Osteocyte (in vitro differentiated cells): ENCODE results near the gene CXCL1. TPM values are rescaled to one million over a fixed set of nuclear protein-coding genes. Genes with fewer than 3 reads are reported as not detected.

Experiments used
- DNase-seq: peaks from one replicate; pipeline ENCODE4 v3.0.0; 2021; ENCODE audit warnings: mixed read lengths; ENCODE audit not compliant: unreplicated experiment; ENCODE audit errors: extremely low spot score
- H3K27ac Mint-ChIP-seq: one replicate; pipeline ENCODE4 v1.8.0; 2021; ENCODE audit warnings: mild to moderate bottlenecking, mixed read lengths; ENCODE audit not compliant: unreplicated experiment
- H3K27me3 Mint-ChIP-seq: one replicate; pipeline ENCODE4 v1.8.0; 2021; ENCODE audit warnings: mixed read lengths; ENCODE audit not compliant: unreplicated experiment
- H3K36me3 Mint-ChIP-seq: one replicate; pipeline ENCODE4 v1.8.0; 2021; ENCODE audit warnings: mixed read lengths; ENCODE audit not compliant: unreplicated experiment
- H3K4me1 Mint-ChIP-seq: one replicate; pipeline ENCODE4 v1.8.0; 2021; ENCODE audit warnings: mixed read lengths; ENCODE audit not compliant: unreplicated experiment
- H3K4me3 Mint-ChIP-seq: one replicate; pipeline ENCODE4 v1.8.0; 2021; ENCODE audit warnings: mild to moderate bottlenecking, moderate library complexity, mixed read lengths; ENCODE audit not compliant: unreplicated experiment
- H3K9me3 Mint-ChIP-seq: one replicate; pipeline ENCODE4 v1.8.0; 2021; ENCODE audit warnings: mixed read lengths; ENCODE audit not compliant: unreplicated experiment
- long read RNA-seq: library from polyadenylated mRNA; unstranded; transcript quantifications from one replicate; pipeline ENCODE4 v2.0.0, GENCODE V29; 2021
- total RNA-seq: library from RNA; stranded (reverse); gene quantifications from 2 replicates; pipeline ENCODE4 v1.2.1, GENCODE V29; 2021
- TF ChIP-seq, protein P1 (sequence below): fragments of 200-600 bp; sonication (generic); IDR thresholded peaks from 2 replicates; pipeline ENCODE4 v1.5.0; 2021; ENCODE audit warnings: antibody characterized with exemption, mild to moderate bottlenecking, moderate library complexity

CXCL1 gene
- 118 and 132 TPM in 2 replicates for total RNA-seq
- long read RNA-seq, transcript CXCL1-201 (4 exons, 1,097 nt), result major isoform, 155 of 180 reads
- long read RNA-seq, partial matches to known transcripts, result 6 of 180 reads
- long read RNA-seq, other reads (novel, unspliced or antisense), result 18 of 180 reads

DNA sequence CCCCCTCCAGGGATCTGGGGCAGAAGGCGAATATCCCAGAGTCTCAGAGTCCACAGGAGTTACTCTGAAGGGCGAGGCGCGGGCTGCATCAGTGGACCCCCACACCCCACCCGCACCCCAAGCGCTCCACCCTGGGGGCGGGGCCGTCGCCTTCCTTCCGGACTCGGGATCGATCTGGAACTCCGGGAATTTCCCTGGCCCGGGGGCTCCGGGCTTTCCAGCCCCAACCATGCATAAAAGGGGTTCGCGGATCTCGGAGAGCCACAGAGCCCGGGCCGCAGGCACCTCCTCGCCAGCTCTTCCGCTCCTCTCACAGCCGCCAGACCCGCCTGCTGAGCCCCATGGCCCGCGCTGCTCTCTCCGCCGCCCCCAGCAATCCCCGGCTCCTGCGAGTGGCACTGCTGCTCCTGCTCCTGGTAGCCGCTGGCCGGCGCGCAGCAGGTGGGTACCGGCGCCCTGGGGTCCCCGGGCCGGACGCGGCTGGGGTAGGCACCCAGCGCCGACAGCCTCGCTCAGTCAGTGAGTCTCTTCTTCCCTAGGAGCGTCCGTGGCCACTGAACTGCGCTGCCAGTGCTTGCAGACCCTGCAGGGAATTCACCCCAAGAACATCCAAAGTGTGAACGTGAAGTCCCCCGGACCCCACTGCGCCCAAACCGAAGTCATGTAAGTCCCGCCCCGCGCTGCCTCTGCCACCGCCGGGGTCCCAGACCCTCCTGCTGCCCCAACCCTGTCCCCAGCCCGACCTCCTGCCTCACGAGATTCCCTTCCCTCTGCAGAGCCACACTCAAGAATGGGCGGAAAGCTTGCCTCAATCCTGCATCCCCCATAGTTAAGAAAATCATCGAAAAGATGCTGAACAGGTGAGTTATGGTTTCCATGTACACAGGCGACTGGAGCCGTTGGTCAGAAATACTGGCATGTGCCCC, at the start of gene CXCL1:
Gene CXCL1, plus strand, starts transcription at position 264 of the 926 bp plus-strand sequence. Its CDS starts 78 bp downstream, at position 342.
- Mint-ChIP-seq H3K4me1 (peaks cover 70% of the 10 kb centered on the region), H3K9me3 (peaks cover 4% of the 10 kb centered on the region), H3K27ac (peak within 1 kb of the TSS; percentile 91), H3K36me3 (peaks cover 11% of the 10 kb centered on the region), H3K4me3 (peak within 1 kb of the TSS; percentile 89), H3K27me3 (no peaks in the 10 kb centered on the region)
- TF ChIP-seq, protein P1, sequence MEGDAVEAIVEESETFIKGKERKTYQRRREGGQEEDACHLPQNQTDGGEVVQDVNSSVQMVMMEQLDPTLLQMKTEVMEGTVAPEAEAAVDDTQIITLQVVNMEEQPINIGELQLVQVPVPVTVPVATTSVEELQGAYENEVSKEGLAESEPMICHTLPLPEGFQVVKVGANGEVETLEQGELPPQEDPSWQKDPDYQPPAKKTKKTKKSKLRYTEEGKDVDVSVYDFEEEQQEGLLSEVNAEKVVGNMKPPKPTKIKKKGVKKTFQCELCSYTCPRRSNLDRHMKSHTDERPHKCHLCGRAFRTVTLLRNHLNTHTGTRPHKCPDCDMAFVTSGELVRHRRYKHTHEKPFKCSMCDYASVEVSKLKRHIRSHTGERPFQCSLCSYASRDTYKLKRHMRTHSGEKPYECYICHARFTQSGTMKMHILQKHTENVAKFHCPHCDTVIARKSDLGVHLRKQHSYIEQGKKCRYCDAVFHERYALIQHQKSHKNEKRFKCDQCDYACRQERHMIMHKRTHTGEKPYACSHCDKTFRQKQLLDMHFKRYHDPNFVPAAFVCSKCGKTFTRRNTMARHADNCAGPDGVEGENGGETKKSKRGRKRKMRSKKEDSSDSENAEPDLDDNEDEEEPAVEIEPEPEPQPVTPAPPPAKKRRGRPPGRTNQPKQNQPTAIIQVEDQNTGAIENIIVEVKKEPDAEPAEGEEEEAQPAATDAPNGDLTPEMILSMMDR, result no peak
- DNase-seq, result peak; percentile 89

DNA sequence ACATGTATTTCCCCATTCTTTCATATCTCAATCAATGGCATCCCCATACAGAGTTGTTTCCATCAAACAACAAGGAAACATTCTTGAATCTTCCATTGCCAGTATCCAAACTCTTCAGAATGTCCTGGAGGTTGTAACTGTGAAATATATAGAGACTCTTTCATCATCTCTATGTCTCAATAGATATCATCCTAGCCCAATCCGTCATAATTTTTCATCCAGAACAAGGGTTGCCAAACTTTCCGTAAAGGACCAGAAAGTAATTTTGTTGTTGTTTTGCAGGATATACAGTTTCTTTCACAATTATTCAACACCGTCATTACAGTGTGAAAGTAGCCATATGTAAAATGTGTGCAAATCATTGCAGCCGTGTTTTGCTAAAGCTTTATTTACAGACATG, 47.9 kb upstream of the CXCL1 start:
- H3K9me3 Mint-ChIP-seq, result peaks cover 12% of the 10 kb centered on the region
- H3K4me1 Mint-ChIP-seq, result peaks cover 29% of the 10 kb centered on the region
- H3K27ac Mint-ChIP-seq, result no peak overlapping the region
- peaks cover 2% of the 10 kb centered on the region for H3K36me3 Mint-ChIP-seq
- no peak overlapping the region for H3K4me3 Mint-ChIP-seq
- no peak for DNase-seq
- no peaks in the 10 kb centered on the region for H3K27me3 Mint-ChIP-seq
- TF ChIP-seq, protein P1, result no peak

DNA sequence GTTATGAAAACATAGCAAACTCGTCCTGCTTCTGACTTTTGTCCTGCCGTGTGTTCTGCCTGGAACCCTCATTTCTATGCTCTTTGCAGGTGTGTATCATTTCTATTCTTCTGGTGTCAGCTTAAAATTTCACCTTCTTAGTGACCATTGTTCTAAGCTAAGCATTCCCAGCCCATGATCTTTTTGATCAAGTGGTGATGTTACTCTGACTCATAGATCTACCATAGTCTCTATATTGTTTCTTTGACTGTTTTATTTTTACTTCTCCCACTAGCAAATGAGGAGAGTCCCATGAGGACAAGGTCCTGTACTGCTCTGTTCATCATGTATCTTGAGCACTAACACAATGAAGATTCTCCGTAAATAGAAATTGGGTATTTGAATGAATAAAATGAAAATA, 46.8 kb upstream of the CXCL1 start:
- Mint-ChIP-seq H3K27me3 (no peaks in the 10 kb centered on the region), H3K36me3 (peaks cover 9% of the 10 kb centered on the region), H3K27ac (no peak overlapping the region), H3K4me3 (no peak overlapping the region), H3K4me1 (peaks cover 19% of the 10 kb centered on the region), H3K9me3 (peaks cover 20% of the 10 kb centered on the region)
- DNase-seq, result no peak
- TF ChIP-seq, protein P1, result no peak

DNA sequence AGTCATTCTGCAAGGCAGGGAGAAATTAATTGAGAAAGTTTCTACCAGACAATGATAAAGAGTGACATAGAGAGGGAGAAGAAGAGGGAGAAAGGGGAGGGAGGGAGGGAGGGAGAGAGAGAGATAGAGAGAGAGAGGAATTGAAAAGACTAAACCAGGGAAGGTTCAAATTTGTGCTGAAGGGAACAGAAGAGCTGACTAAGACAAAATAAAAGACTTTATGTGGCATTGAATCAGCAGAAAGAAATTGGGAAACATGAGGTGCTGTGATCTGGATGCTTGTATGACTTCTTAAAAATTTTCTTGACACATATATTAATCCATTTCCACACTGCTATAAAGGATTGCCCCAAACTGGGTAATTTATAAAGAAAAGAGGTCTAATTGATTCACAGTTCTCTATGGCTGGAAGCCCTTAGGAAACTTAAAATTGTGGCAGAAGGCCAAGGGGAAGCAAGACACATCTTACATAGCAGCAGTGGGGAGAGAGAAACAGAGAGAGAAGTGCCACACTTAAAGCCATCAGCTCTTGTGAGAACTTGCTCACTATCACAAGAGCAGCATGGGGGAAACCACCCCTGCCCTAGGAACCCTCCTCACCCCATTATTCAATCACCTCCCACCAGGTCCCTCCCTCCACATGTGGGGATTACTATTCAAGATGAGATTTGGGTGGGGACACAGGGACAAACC, 46.2 kb upstream of the CXCL1 start:
- Mint-ChIP-seq H3K9me3 (peaks cover 21% of the 10 kb centered on the region), H3K27ac (no peak overlapping the region), H3K36me3 (peaks cover 13% of the 10 kb centered on the region), H3K4me3 (no peak overlapping the region), H3K4me1 (peaks cover 13% of the 10 kb centered on the region), H3K27me3 (no peaks in the 10 kb centered on the region)
- TF ChIP-seq, protein P1, result no peak
- no peak for DNase-seq

DNA sequence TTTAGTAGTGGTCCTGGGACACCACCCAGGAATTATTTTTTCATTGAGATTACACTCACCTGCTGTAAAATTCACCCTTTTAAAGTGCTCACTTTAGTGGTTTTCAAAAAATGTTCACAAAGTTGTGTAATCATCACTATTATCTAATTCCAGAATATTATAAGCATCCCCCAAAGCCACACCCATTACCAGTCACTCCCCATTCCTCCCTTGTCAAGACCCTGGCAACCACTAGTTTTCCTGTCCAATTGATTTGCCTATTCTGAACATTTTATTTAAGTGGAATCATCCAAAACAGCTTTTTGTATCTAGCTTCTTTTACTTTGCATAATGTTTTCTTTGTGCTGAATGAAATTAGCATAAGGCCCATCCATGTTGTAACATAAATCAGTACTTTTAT, 45.4 kb upstream of the CXCL1 start:
- H3K36me3 Mint-ChIP-seq, result peaks cover 13% of the 10 kb centered on the region

More for the DNA sequence above, 45.4 kb upstream of the CXCL1 start:
- TF ChIP-seq, protein P1, result no peak
- peaks cover 20% of the 10 kb centered on the region for H3K9me3 Mint-ChIP-seq
- H3K4me1 Mint-ChIP-seq, result peaks cover 14% of the 10 kb centered on the region
- no peak overlapping the region for H3K4me3 Mint-ChIP-seq
- DNase-seq, result no peak
- no peak overlapping the region for H3K27ac Mint-ChIP-seq
- no peaks in the 10 kb centered on the region for H3K27me3 Mint-ChIP-seq
